Endothelial cell of umbilical vein (primary cell): ENCODE data around the gene TSPAN14. TPM values are rescaled to one million over a fixed set of nuclear protein-coding genes. Genes with fewer than 3 reads are reported as not detected.

Experiments
- BruUV-seq: library from RNA; stranded (reverse); fragments of 400-500 nt; replicated peaks from 2 replicates; lab custom pipeline; 2021; lab: Mats Ljungman, UMichigan
- CTCF ChIA-PET: fragments of 300-600, 350-600 bp; sonication (Branson Sonifier 250); formaldehyde crosslinking; loops from one replicate; lab custom pipeline; 2021; ENCODE audit warnings: antibody characterized with exemption, inconsistent platforms; lab: Charles Lee
- POLR2A ChIA-PET: fragments of 300-600, 350-600 bp; sonication (Branson Sonifier 250); formaldehyde crosslinking; loops from one replicate; lab custom pipeline; 2021; ENCODE audit warnings: antibody characterized with exemption, inconsistent platforms; lab: Charles Lee
- DNase-seq: peaks from one replicate; pipeline ENCODE4 v3.0.0-alpha.2; 2011; ENCODE audit warnings: low read depth, low spot score
- FAIRE-seq: peaks from 2 replicates; lab custom pipeline; 2011; peaks lifted over from hg19 to GRCh38; lab: Jason Lieb, UNC
- H2AFZ ChIP-seq: 2 replicates; pipeline ENCODE4 v1.6.0; 2012; ENCODE audit warnings: low read depth, low read length, control low read depth, inconsistent platforms
- H3K27ac ChIP-seq: 2 replicates; pipeline ENCODE4 v1.5.1; 2011; ENCODE audit warnings: low read depth, mild to moderate bottlenecking, control low read depth, low read length, moderate library complexity; ENCODE audit not compliant: insufficient read depth
- H3K27me3 ChIP-seq, 2 experiments: 2 replicates each; pipeline versions ENCODE4 v1.6.0 to v1.6.1; 2011; ENCODE audit warnings: low read length in 2 of 2, mixed read lengths in 1 of 2; ENCODE audit not compliant: control insufficient read depth in 2 of 2, insufficient read depth in 2 of 2
- H3K36me3 ChIP-seq, 2 experiments: 2 replicates in 1 of 2; 3 replicates in 1 of 2; pipeline ENCODE4 v1.5.1; 2011; ENCODE audit warnings: low read length in 2 of 2, mild to moderate bottlenecking in 1 of 2, moderate library complexity in 1 of 2; ENCODE audit not compliant: control insufficient read depth in 2 of 2, insufficient read depth in 2 of 2; ENCODE audit errors: extremely low read depth in 1 of 2
- H3K4me1 ChIP-seq: 3 replicates; pipeline ENCODE4 v1.5.1; 2011; ENCODE audit warnings: mild to moderate bottlenecking, low read length; ENCODE audit not compliant: control insufficient read depth, insufficient read depth; ENCODE audit errors: extremely low read depth
- H3K4me2 ChIP-seq: 2 replicates; pipeline ENCODE4 v1.6.1; 2011; ENCODE audit warnings: low read length, control low read depth, mixed read lengths; ENCODE audit not compliant: insufficient read depth
- H3K4me3 ChIP-seq, 3 experiments: fragments of 200-600 bp in 1 of 3; sonication (generic), shearing (Covaris generic) in 1 of 3; replicated peaks in 1 of 3; 2 replicates each; pipeline ENCODE4 v1.5.1; 2011 to 2016; ENCODE audit warnings: control low read depth in 3 of 3, low read length in 3 of 3, mild to moderate bottlenecking in 2 of 3, inconsistent platforms in 1 of 3, low read depth in 1 of 3, moderate library complexity in 1 of 3; ENCODE audit not compliant: insufficient read depth in 1 of 3
- H3K79me2 ChIP-seq: 2 replicates; pipeline ENCODE4 v1.6.0; 2012; ENCODE audit warnings: low read length, inconsistent platforms; ENCODE audit not compliant: control insufficient read depth, insufficient read depth
- H3K9ac ChIP-seq: replicated peaks from 2 replicates; pipeline ENCODE3; 2011; ENCODE audit warnings: low read length, control low read depth; ENCODE audit not compliant: insufficient read depth; ENCODE audit errors: extremely low read depth
- H3K9me1 ChIP-seq: replicated peaks from 3 replicates; pipeline ENCODE4 v1.6.0; 2011; ENCODE audit warnings: mild to moderate bottlenecking, low read length; ENCODE audit not compliant: control insufficient read depth, insufficient read depth; ENCODE audit errors: extremely low read depth
- H3K9me3 ChIP-seq: replicated peaks from 2 replicates; pipeline ENCODE4 v1.5.1; 2012; ENCODE audit warnings: low read length, inconsistent platforms; ENCODE audit not compliant: control insufficient read depth, insufficient read depth
- H4K20me1 ChIP-seq: replicated peaks from 2 replicates; pipeline ENCODE3; 2011; ENCODE audit warnings: mild to moderate bottlenecking, low read length; ENCODE audit not compliant: control insufficient read depth, insufficient read depth; ENCODE audit errors: extremely low read depth
- EZH2 ChIP-seq: IDR thresholded peaks from 2 replicates; pipeline ENCODE4 v1.6.1; 2012; ENCODE audit warnings: borderline replicate concordance, low read depth, mild to moderate bottlenecking, moderate library complexity, low read length, inconsistent platforms; ENCODE audit not compliant: severe bottlenecking
- FOS ChIP-seq: IDR thresholded peaks from 2 replicates; pipeline ENCODE4 v1.6.1; 2011; ENCODE audit warnings: mild to moderate bottlenecking, low read length, moderate library complexity, borderline replicate concordance; ENCODE audit not compliant: insufficient read depth
- GATA2 ChIP-seq: IDR thresholded peaks from 2 replicates; pipeline ENCODE4 v1.7.0; 2011; ENCODE audit warnings: low read depth, mild to moderate bottlenecking, moderate library complexity, mixed read lengths, low read length; ENCODE audit not compliant: insufficient read length, insufficient read depth
- JUN ChIP-seq: IDR thresholded peaks from 2 replicates; pipeline ENCODE4 v1.6.1; 2011; ENCODE audit warnings: borderline replicate concordance, low read depth; ENCODE audit not compliant: insufficient read length, insufficient read depth
- MYC ChIP-seq: IDR thresholded peaks from one replicate; pipeline ENCODE4 v1.6.1; 2011; ENCODE audit warnings: mild to moderate bottlenecking, low read depth, low read length
- POLR2A ChIP-seq: IDR thresholded peaks from 2 replicates; pipeline ENCODE4 v1.6.1; 2012; ENCODE audit warnings: low read depth, mild to moderate bottlenecking, control low read depth, low read length
- POLR2AphosphoS5 ChIP-seq: IDR thresholded peaks from 2 replicates; pipeline ENCODE4 v1.6.1; 2012; ENCODE audit warnings: low read depth, mild to moderate bottlenecking, control low read depth, low read length, moderate library complexity; ENCODE audit not compliant: insufficient read depth
- dilution Hi-C: fragments of 300-500 bp; cut with MboI; formaldehyde crosslinking; loops from one replicate; pipeline ENCODE4 v1.15.0; 2019; ENCODE audit warnings: low sequenced_read_pairs; ENCODE audit not compliant: extremely low pct_ligation_motif_present
- intact Hi-C: fragments of 100-400 bp; cut with micrococcal nuclease; formaldehyde crosslinking; loops from one replicate; pipeline ENCODE4 v1.10.0; 2022
- polyA plus RNA-seq, 4 experiments: library from polyadenylated mRNA; depleted of rRNA in 3 of 4; stranded (reverse) in 3 of 4; unstranded in 1 of 4; fragments of >200 nt; gene quantifications; 2 replicates each; pipeline versions ENCODE4 v1.2.1 to v1.2.3, GENCODE V29; 2011 to 2012; ENCODE audit warnings: missing spikeins in 1 of 4
- total RNA-seq: library from RNA; stranded (reverse); gene quantifications from 2 replicates; pipeline ENCODE4 v1.2.3, GENCODE V29; 2021
- TF ChIP-seq, protein P1 (sequence below): IDR thresholded peaks from 2 replicates; pipeline ENCODE4 v1.6.1; 2011; ENCODE audit not compliant: insufficient read depth, insufficient read length
- TF ChIP-seq, protein P2 (sequence below), 2 donors: IDR thresholded peaks; 1 replicate in 1 of 2; 2 replicates in 1 of 2; pipeline ENCODE4 v1.5.1; 2011; ENCODE audit warnings: low read length in 2 of 2, mild to moderate bottlenecking in 2 of 2, moderate library complexity in 2 of 2, control low read depth in 1 of 2, inconsistent platforms in 1 of 2, low read depth in 1 of 2; ENCODE audit not compliant: insufficient read depth in 1 of 2; ENCODE audit errors: extremely low read depth in 1 of 2

The TSPAN14 gene
- total and polyA plus RNA-seq, 2 donors (not counting 3 experiments of a cell fraction or from before 2014, with no cell fraction given), result 210 to 242 TPM

DNA sequence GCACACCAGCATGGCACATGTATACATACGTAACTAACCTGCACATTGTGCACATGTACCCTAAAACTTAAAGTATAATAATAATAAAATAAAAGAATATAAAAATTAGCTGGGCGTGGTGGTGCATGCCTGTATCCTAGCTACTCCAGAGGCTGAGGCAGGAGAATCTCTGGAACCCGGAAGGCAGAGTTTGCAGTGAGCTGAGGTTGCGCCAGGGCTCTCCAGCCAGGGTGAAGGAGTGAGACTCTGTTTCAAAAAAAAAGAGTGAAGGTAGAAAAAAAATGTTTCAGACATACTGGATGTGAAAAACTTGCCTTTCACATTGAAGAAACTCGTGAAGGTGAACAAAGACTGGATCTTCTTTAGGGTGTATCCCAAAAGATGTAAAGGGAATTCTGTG, 26.7 kb downstream of the TSPAN14 start:
- no TSS peak for BruUV-seq
- Histone ChIP-seq H3K36me3 (peaks cover 5 to 10% of the 10 kb centered on the region in 2 experiments), H3K9me3 (no peaks in the 10 kb centered on the region), H2AFZ (no peak overlapping the region), H3K4me2 (no peak overlapping the region), H4K20me1 (peaks cover 15% of the 10 kb centered on the region), H3K27me3 (no peaks in the 10 kb centered on the region), H3K9me1 (no peaks in the 10 kb centered on the region), H3K27ac (no peak overlapping the region), H3K79me2 (peaks cover 92% of the 10 kb centered on the region), H3K4me3 (no peak overlapping the region), H3K4me1 (peaks cover 44% of the 10 kb centered on the region), H3K9ac (no peak overlapping the region)
- dilution Hi-C loops, result no loop called here
- intact Hi-C loops, result no loop called here
- CTCF ChIA-PET, result interaction anchor here (1.2 kb wide), 1 partner anchor 25 kb away, joined by 5 read pairs; no protein-coding TSS in a partner anchor
- POLR2A ChIA-PET, result no interaction called here
- TF ChIP-seq POLR2A (no peak), GATA2 (no peak), FOS (no peak), JUN (no peak), EZH2 (no peak), MYC (no peak), POLR2AphosphoS5 (no peak)
- TF ChIP-seq, protein P1, sequence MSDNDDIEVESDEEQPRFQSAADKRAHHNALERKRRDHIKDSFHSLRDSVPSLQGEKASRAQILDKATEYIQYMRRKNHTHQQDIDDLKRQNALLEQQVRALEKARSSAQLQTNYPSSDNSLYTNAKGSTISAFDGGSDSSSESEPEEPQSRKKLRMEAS, result no peak
- TF ChIP-seq, protein P2, sequence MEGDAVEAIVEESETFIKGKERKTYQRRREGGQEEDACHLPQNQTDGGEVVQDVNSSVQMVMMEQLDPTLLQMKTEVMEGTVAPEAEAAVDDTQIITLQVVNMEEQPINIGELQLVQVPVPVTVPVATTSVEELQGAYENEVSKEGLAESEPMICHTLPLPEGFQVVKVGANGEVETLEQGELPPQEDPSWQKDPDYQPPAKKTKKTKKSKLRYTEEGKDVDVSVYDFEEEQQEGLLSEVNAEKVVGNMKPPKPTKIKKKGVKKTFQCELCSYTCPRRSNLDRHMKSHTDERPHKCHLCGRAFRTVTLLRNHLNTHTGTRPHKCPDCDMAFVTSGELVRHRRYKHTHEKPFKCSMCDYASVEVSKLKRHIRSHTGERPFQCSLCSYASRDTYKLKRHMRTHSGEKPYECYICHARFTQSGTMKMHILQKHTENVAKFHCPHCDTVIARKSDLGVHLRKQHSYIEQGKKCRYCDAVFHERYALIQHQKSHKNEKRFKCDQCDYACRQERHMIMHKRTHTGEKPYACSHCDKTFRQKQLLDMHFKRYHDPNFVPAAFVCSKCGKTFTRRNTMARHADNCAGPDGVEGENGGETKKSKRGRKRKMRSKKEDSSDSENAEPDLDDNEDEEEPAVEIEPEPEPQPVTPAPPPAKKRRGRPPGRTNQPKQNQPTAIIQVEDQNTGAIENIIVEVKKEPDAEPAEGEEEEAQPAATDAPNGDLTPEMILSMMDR (IDR thresholded peaks at IDR 0.05; ENCODE audit: extremely low read depth in 1 of 2, insufficient read depth in 1 of 2, low read depth in 1 of 2, low read length in 2 of 2), result no peak
- FAIRE-seq (no peak), DNase-seq (no peak)
